Endothelial cell of umbilical vein (primary cell): Measurements from ENCODE around the gene GADD45G. TPM values are rescaled to one million over a fixed set of nuclear protein-coding genes. Genes with fewer than 3 reads are reported as not detected.

Source experiments
- BruUV-seq: library from RNA; stranded (reverse); fragments of 400-500 nt; replicated peaks from 2 replicates; lab custom pipeline; 2021; lab: Mats Ljungman, UMichigan
- CTCF ChIA-PET: fragments of 300-600, 350-600 bp; sonication (Branson Sonifier 250); formaldehyde crosslinking; loops from one replicate; lab custom pipeline; 2021; ENCODE audit warnings: antibody characterized with exemption, inconsistent platforms; lab: Charles Lee
- POLR2A ChIA-PET: fragments of 300-600, 350-600 bp; sonication (Branson Sonifier 250); formaldehyde crosslinking; loops from one replicate; lab custom pipeline; 2021; ENCODE audit warnings: antibody characterized with exemption, inconsistent platforms; lab: Charles Lee
- DNase-seq: peaks from one replicate; pipeline ENCODE4 v3.0.0-alpha.2; 2011; ENCODE audit warnings: low read depth, low spot score
- FAIRE-seq: peaks from 2 replicates; lab custom pipeline; 2011; peaks lifted over from hg19 to GRCh38; lab: Jason Lieb, UNC
- H2AFZ ChIP-seq: 2 replicates; pipeline ENCODE4 v1.6.0; 2012; ENCODE audit warnings: low read depth, low read length, control low read depth, inconsistent platforms
- H3K27ac ChIP-seq: 2 replicates; pipeline ENCODE4 v1.5.1; 2011; ENCODE audit warnings: low read depth, mild to moderate bottlenecking, control low read depth, low read length, moderate library complexity; ENCODE audit not compliant: insufficient read depth
- H3K27me3 ChIP-seq, 2 experiments: 2 replicates each; pipeline versions ENCODE4 v1.6.0 to v1.6.1; 2011; ENCODE audit warnings: low read length in 2 of 2, mixed read lengths in 1 of 2; ENCODE audit not compliant: control insufficient read depth in 2 of 2, insufficient read depth in 2 of 2
- H3K36me3 ChIP-seq, 2 experiments: 2 replicates in 1 of 2; 3 replicates in 1 of 2; pipeline ENCODE4 v1.5.1; 2011; ENCODE audit warnings: low read length in 2 of 2, mild to moderate bottlenecking in 1 of 2, moderate library complexity in 1 of 2; ENCODE audit not compliant: control insufficient read depth in 2 of 2, insufficient read depth in 2 of 2; ENCODE audit errors: extremely low read depth in 1 of 2
- H3K4me1 ChIP-seq: 3 replicates; pipeline ENCODE4 v1.5.1; 2011; ENCODE audit warnings: mild to moderate bottlenecking, low read length; ENCODE audit not compliant: control insufficient read depth, insufficient read depth; ENCODE audit errors: extremely low read depth
- H3K4me2 ChIP-seq: 2 replicates; pipeline ENCODE4 v1.6.1; 2011; ENCODE audit warnings: low read length, control low read depth, mixed read lengths; ENCODE audit not compliant: insufficient read depth
- H3K4me3 ChIP-seq, 3 experiments: fragments of 200-600 bp in 1 of 3; sonication (generic), shearing (Covaris generic) in 1 of 3; replicated peaks in 1 of 3; 2 replicates each; pipeline ENCODE4 v1.5.1; 2011 to 2016; ENCODE audit warnings: control low read depth in 3 of 3, low read length in 3 of 3, mild to moderate bottlenecking in 2 of 3, inconsistent platforms in 1 of 3, low read depth in 1 of 3, moderate library complexity in 1 of 3; ENCODE audit not compliant: insufficient read depth in 1 of 3
- H3K79me2 ChIP-seq: 2 replicates; pipeline ENCODE4 v1.6.0; 2012; ENCODE audit warnings: low read length, inconsistent platforms; ENCODE audit not compliant: control insufficient read depth, insufficient read depth
- H3K9ac ChIP-seq: replicated peaks from 2 replicates; pipeline ENCODE3; 2011; ENCODE audit warnings: low read length, control low read depth; ENCODE audit not compliant: insufficient read depth; ENCODE audit errors: extremely low read depth
- H3K9me1 ChIP-seq: replicated peaks from 3 replicates; pipeline ENCODE4 v1.6.0; 2011; ENCODE audit warnings: mild to moderate bottlenecking, low read length; ENCODE audit not compliant: control insufficient read depth, insufficient read depth; ENCODE audit errors: extremely low read depth
- H3K9me3 ChIP-seq: replicated peaks from 2 replicates; pipeline ENCODE4 v1.5.1; 2012; ENCODE audit warnings: low read length, inconsistent platforms; ENCODE audit not compliant: control insufficient read depth, insufficient read depth
- H4K20me1 ChIP-seq: replicated peaks from 2 replicates; pipeline ENCODE3; 2011; ENCODE audit warnings: mild to moderate bottlenecking, low read length; ENCODE audit not compliant: control insufficient read depth, insufficient read depth; ENCODE audit errors: extremely low read depth
- CTCF ChIP-seq, 2 donors: IDR thresholded peaks; 1 replicate in 1 of 2; 2 replicates in 1 of 2; pipeline ENCODE4 v1.5.1; 2011; ENCODE audit warnings: low read length in 2 of 2, mild to moderate bottlenecking in 2 of 2, moderate library complexity in 2 of 2, control low read depth in 1 of 2, inconsistent platforms in 1 of 2, low read depth in 1 of 2; ENCODE audit not compliant: insufficient read depth in 1 of 2; ENCODE audit errors: extremely low read depth in 1 of 2
- EZH2 ChIP-seq: IDR thresholded peaks from 2 replicates; pipeline ENCODE4 v1.6.1; 2012; ENCODE audit warnings: borderline replicate concordance, low read depth, mild to moderate bottlenecking, moderate library complexity, low read length, inconsistent platforms; ENCODE audit not compliant: severe bottlenecking
- FOS ChIP-seq: IDR thresholded peaks from 2 replicates; pipeline ENCODE4 v1.6.1; 2011; ENCODE audit warnings: mild to moderate bottlenecking, low read length, moderate library complexity, borderline replicate concordance; ENCODE audit not compliant: insufficient read depth
- GATA2 ChIP-seq: IDR thresholded peaks from 2 replicates; pipeline ENCODE4 v1.7.0; 2011; ENCODE audit warnings: low read depth, mild to moderate bottlenecking, moderate library complexity, mixed read lengths, low read length; ENCODE audit not compliant: insufficient read length, insufficient read depth
- JUN ChIP-seq: IDR thresholded peaks from 2 replicates; pipeline ENCODE4 v1.6.1; 2011; ENCODE audit warnings: borderline replicate concordance, low read depth; ENCODE audit not compliant: insufficient read length, insufficient read depth
- MAX ChIP-seq: IDR thresholded peaks from 2 replicates; pipeline ENCODE4 v1.6.1; 2011; ENCODE audit not compliant: insufficient read depth, insufficient read length
- MYC ChIP-seq: IDR thresholded peaks from one replicate; pipeline ENCODE4 v1.6.1; 2011; ENCODE audit warnings: mild to moderate bottlenecking, low read depth, low read length
- POLR2A ChIP-seq: IDR thresholded peaks from 2 replicates; pipeline ENCODE4 v1.6.1; 2012; ENCODE audit warnings: low read depth, mild to moderate bottlenecking, control low read depth, low read length
- POLR2AphosphoS5 ChIP-seq: IDR thresholded peaks from 2 replicates; pipeline ENCODE4 v1.6.1; 2012; ENCODE audit warnings: low read depth, mild to moderate bottlenecking, control low read depth, low read length, moderate library complexity; ENCODE audit not compliant: insufficient read depth
- dilution Hi-C: fragments of 300-500 bp; cut with MboI; formaldehyde crosslinking; loops from one replicate; pipeline ENCODE4 v1.15.0; 2019; ENCODE audit warnings: low sequenced_read_pairs; ENCODE audit not compliant: extremely low pct_ligation_motif_present
- intact Hi-C: fragments of 100-400 bp; cut with micrococcal nuclease; formaldehyde crosslinking; loops from one replicate; pipeline ENCODE4 v1.10.0; 2022
- polyA plus RNA-seq, 4 experiments: library from polyadenylated mRNA; depleted of rRNA in 3 of 4; stranded (reverse) in 3 of 4; unstranded in 1 of 4; fragments of >200 nt; gene quantifications; 2 replicates each; pipeline versions ENCODE4 v1.2.1 to v1.2.3, GENCODE V29; 2011 to 2012; ENCODE audit warnings: missing spikeins in 1 of 4
- total RNA-seq: library from RNA; stranded (reverse); gene quantifications from 2 replicates; pipeline ENCODE4 v1.2.3, GENCODE V29; 2021

GADD45G gene
- total and polyA plus RNA-seq, 2 donors (not counting 3 experiments of a cell fraction or from before 2014, with no cell fraction given): 0.44 to 0.64 TPM

DNA sequence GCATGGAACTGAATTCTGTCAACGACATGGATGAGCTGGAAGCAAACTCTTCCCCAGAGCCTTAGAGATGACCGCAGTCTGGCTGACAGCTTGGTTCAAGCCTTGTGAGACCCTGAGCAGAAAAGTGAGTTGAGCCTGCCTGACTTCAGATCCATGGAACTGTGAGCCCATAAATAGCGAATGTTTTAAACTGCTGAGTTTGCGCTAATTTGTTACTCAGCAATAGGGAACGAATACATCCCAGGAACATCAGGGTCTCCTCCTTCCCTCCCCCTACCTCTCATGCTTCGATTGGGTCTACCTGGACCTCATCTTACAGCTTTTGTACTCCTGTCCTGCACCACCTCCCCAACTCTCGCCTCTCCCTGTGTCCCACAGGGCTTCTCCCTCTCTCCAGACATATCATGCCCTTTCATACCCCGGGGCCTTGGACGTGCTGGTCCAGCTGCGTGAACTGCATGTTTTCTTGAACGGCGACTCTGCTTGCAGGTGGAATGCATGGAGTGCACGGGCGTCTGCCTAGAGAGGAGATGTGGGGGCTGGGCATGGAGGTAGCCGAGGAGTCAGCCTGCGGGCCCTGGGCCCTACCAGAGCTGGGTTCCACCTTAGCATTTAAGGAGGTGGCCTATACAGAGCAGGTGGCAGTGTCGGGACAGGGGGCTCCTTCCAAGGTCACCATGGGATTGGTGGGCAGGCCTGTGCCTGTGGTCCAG lies 7.9 kb downstream of the GADD45G start:
- ChIA-PET CTCF (interaction anchor here (1.9 to 4.3 kb wide), 4 partner anchors 10 to 15 kb away, joined by 8 to 18 read pairs (median 10); no protein-coding TSS in a partner anchor), POLR2A (interaction anchor here (0.6 kb wide), 1 partner anchor 202 kb away, joined by 5 read pairs; no protein-coding TSS in a partner anchor)
- H3K36me3 ChIP-seq: no peaks in the 10 kb centered on the region
- intact Hi-C loops: no loop called here
- no peak overlapping the region for H3K4me3 ChIP-seq
- no peak overlapping the region for H2AFZ ChIP-seq
- H3K27me3 ChIP-seq: peaks cover 0 to 2% of the 10 kb centered on the region in 2 experiments
- BruUV-seq: no TSS peak
- no peaks in the 10 kb centered on the region for H3K9me3 ChIP-seq
- H3K4me2 ChIP-seq: no peak overlapping the region
- no peaks in the 10 kb centered on the region for H3K79me2 ChIP-seq
- no peaks in the 10 kb centered on the region for H3K4me1 ChIP-seq
- H3K27ac ChIP-seq: no peak overlapping the region
- no peak for FAIRE-seq
- dilution Hi-C loops: no loop called here
- H3K9ac ChIP-seq: no peak overlapping the region
- no peak for DNase-seq
- H4K20me1 ChIP-seq: no peaks in the 10 kb centered on the region
- TF ChIP-seq JUN (no peak), CTCF (IDR thresholded peaks at IDR 0.05; ENCODE audit: extremely low read depth in 1 of 2, insufficient read depth in 1 of 2, low read depth in 1 of 2, low read length in 2 of 2) (no peak), MAX (no peak), FOS (no peak), GATA2 (no peak), MYC (no peak), POLR2A (no peak), EZH2 (no peak), POLR2AphosphoS5 (no peak)
- no peaks in the 10 kb centered on the region for H3K9me1 ChIP-seq
